ENCODE results near the gene PPIA.
"Not testable (repeated sequence)": the region's sequence is repeated elsewhere in the genome, so short reads cannot be mapped to it uniquely, and the experiment has no call there.

PPIA gene

DNA sequence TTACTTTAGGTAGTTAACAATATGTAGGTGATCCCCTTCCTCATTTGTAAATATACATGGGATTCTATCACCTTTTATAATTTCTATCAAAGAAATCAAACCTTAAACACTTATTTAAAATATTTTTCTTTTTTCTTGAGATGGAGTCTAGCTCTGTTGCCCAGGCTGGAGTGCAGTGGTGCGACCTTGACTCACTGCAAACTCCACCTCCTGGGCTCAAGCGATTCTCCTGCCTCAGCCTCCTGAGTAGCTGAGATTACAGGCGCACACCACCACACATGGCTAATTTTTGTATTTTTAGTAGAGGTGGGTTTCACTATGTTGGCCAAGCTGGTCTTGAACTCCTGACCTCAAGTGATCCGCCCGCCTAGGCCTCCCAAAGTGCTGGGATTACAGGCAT is 47.0 kb downstream of the PPIA start:
- not testable (repeated sequence) for DNase-seq

DNA sequence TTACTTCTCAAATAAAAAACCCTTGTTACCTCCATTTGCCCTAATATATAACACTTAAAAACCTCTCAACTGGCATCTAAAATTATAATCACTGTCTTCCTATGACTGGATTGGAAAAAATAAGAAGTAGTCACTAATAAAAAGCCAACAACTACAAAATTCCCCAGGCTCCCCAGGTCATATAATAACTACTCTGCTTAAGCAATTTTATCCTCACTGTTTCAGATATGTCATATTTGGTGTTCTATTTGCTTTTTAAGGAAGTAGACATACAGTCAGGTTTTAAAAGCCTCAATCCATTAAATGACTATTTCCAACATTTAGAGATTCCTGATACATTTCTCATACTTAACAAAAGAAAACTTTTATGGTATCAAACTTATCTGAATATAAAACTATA is 49.0 kb downstream of the PPIA start:
- no peak for DNase-seq

DNA sequence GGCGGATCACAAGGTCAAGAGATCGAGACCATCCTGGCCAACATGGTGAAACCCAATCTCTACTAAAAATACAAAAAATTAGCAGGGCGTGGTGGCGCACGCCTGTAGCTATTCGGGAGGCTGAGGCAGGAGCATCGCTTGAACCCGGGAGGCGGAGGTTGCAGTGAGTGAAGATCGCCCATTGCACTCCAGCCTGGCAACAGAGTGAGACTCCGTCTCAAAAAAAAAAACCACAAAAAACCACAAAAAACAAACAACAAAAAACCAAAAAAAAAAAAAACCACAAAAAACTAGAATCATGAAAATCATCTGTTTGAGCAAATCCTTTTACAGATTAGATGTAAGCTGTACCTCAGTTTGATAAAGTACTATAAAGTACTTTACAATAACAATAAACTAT is 49.9 kb downstream of the PPIA start:
- not testable (repeated sequence) for DNase-seq

DNA sequence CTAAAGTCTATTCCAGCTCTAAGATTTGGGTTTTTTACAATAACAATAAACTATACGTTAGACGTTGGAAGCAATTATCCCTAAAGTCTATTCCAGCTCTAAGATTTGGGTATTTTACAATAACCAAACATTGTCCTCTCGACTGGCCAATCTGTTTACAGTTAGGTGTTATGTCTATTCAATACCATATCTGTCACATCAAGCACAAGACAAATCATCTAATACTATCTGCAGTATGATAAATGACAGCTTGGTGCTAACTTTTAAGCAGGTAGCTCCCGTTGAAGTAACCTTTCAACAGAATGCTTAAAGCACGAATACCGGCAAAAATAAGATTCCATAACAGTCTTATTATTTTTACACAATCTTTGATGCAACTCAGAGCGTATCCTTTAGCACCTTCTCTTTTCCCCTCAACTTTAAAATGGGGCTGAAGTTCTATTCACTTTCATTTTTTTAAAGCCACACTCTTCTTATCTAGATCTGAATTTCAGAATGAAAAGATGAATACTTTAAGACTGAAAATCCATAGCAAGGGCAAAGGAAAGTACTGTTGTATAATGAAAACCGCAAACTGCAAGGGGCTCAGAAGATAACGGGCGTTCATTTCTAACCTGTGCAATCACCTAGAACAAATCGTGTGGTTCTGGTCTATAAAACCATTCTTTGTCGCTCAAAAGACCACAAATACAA is 50.5 kb downstream of the PPIA start:
- DNase-seq, result no peak

DNA sequence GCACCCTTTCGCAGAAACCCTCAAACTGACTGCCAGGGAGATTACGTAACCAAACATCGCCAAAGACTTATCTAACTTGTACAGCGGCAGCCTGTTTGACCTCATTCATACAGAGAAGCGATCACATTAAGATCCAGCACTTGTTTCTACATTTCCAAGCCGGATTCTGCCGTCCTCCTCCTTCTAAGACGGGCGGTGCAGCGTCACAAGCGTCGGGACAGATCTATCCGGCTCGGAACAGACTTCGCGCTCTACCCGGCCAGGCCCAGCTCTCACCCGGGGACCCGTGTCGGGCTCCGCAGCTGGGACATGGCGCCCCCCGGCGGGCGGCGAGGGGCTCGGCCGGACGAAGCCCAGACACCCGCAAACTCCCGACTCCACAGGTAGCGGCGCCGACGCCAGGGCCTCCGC is 51.0 kb downstream of the PPIA start:
- peak; percentile 87 for DNase-seq

DNA sequence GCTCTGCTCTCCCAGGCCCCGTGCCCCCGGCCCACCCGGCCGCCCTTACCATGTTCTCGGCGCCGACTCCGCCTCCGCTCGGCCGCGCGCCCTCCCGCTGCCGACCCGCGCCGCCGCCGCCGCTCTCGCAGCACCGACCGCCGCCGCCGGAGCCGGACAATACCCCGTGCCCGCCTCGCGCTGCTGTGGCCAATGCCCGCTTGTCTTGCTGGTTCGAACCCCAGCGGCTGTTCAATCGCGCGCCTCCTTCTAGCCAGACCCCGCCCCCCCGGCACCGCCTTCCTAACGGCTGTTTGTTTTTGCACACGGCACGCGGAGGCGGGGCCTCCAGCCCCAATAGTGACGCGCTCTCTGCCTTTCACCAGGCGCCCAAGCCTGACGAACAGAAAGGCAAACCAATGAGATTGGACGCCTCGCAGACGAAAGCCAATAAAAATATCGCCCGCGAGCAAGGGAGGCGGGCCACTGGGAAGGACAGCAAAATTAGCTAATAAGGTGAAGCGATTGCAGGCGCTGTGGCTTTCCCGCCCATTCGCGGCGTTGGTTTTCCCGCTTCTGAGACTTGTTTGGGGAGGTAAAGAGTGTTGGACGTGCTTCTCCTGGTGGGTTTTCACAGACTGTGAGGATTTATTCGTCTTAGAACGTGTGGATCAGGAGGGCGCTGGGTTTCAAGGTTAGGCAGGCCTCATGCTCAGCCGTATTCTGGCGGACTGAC is 51.6 kb downstream of the PPIA start, which contains the start of gene H2AZ2:
Gene H2AZ2, minus strand, starts transcription at position 168 of the 715 bp plus-strand sequence. Its CDS starts 116 bp downstream, at position 52.
- DNase-seq, result peak; percentile 99

DNA sequence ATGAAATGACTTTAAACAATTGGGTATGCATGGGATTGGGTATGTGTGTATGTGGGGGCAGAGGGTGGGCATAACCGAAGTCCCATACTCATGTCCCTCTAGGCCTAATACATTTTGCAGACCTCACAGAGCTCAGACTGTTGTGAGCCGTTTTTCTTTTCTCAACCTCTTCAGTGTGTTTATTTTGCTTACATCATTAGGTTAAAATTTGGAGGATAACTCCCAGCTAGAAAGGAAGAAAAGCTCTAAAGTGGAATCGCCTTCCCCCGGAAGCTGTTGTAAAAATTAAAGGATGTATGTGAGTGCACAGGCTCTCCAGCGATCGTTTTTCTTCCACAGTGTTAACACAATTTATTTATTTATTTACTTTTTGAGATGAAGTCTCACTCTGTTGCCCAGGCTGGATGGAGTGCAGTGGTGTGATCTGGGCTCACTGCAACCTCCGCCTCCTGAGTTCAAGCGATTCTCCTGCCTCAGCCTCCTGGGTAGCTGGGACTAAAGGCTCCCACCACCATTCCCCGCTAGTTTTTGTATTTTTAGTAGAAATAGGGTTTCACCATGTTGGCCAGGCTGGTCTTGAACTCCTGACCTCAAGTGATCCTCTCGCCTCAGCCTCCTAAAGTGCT is 52.9 kb downstream of the PPIA start:
- no peak for DNase-seq

DNA sequence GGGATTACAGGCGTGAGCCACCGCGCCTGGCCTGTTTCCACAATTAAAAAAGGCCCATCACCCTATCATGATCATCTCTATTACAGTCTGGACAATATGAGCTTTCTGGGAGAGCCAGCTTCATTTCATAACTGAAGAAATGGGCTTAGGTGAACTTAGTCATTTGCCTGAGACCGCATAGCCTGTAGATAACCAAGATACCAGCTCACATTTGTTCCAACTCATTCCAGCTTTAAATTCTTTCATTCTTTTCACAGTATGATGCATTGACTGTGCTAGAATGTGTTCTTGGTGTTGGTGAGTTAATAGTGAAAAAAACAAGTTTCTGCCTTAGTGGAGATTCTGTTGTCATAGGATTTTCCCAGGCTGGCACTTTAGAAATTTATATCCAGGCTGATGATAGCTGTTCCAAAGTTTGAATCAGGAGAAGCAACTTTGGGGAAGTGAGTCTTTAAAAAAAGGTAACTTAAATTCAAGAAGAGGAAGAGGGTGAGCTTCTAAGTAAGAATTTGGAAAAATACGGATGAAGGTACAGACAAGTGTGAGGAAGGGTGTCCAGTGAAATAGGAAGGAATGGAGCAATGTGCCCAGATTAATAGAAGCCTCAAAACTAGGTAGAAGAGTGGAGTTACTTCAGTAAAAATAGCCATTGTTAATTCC is 53.5 kb downstream of the PPIA start:
- no peak for DNase-seq

DNA sequence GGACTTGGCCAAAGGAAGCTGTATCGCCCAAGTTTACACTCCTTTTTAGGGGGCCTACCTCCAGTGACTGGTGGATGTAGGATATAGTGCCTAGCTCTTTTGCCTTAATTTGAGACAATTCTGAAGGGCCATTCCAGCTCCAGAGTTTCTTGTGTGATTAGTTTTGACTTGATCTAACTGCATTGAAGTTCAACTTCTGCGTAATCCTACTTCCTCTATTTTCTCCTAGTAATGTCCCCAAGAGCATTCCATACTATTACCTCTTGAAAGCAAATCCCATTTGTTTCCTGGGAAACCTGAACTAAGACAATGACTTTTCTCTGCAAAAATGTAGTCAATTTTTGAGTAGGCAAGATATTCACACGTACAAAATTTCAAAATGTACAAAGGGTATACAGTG is 56.1 kb downstream of the PPIA start:
- no peak for DNase-seq

All from NCI-H2171 (cell line).